Ovary (tissue), 9 donors: ENCODE data around the gene LHCGR. TPM values are rescaled to one million over a fixed set of nuclear protein-coding genes. Genes with fewer than 3 reads are reported as not detected.

Source experiments
- DNase-seq, 5 donors: peaks; one replicate each; pipeline ENCODE4 v3.0.0-alpha.2; 2019 to 2020
- H3K27ac ChIP-seq, 2 donors: fragments of 200-600 bp; one replicate each; pipeline versions ENCODE4 v1.5.1 to v1.8.0; 2019 to 2022
- H3K27me3 ChIP-seq: fragments of 200-600 bp; one replicate; pipeline ENCODE4 v1.8.0; 2022
- H3K36me3 ChIP-seq: fragments of 200-600 bp; sonication (generic); one replicate; pipeline ENCODE4 v1.5.1; 2019
- H3K4me1 ChIP-seq: one replicate; pipeline ENCODE4 v1.8.1; 2013; ENCODE audit warnings: mild to moderate bottlenecking, moderate library complexity; ENCODE audit not compliant: insufficient read depth
- H3K4me3 ChIP-seq: fragments of 200-600 bp; sonication (generic); one replicate; pipeline ENCODE4 v1.5.1; 2017
- H3K9me3 ChIP-seq, 2 donors: fragments of 200-600 bp in 1 of 2; sonication (generic) in 1 of 2; one replicate each; pipeline versions ENCODE4 v1.5.1 to v1.8.1; 2013 to 2019; ENCODE audit warnings: mild to moderate bottlenecking in 1 of 2, moderate library complexity in 1 of 2
- CTCF ChIP-seq, 3 donors: fragments of 450-650 bp in 2 of 3; fragments of 200-600 bp in 1 of 3; IDR thresholded peaks; one replicate each; pipeline versions ENCODE4 v1.5.1 to v1.8.0; 2016 to 2022; ENCODE audit warnings: antibody characterized with exemption in 3 of 3, mild to moderate bottlenecking in 1 of 3
- EP300 ChIP-seq: sonication (generic); formaldehyde crosslinking; IDR thresholded peaks from one replicate; pipeline ENCODE4 v1.6.1; 2017; ENCODE audit warnings: antibody characterized with exemption
- POLR2A ChIP-seq: fragments of 450-650 bp; IDR thresholded peaks from one replicate; pipeline ENCODE4 v1.6.1; 2017; ENCODE audit warnings: antibody characterized with exemption, mild to moderate bottlenecking, moderate library complexity
- WGBS, 3 donors: extraction: QIAGEN DNeasy Blood & Tissue Kit in 1 of 3; methylation state at CpG; one replicate each; pipeline versions ENCODE4 v1.1.5 to v1.1.7; 2013 to 2017; 5-methylcytosine and 5-hydroxymethylcytosine counted together
- intact Hi-C, 4 donors: fragments of 100-400 bp; cut with DNase I; formaldehyde crosslinking; loops; one replicate each; pipeline versions ENCODE4 v1.11.0 to v1.15.1; 2022 to 2023
- polyA plus RNA-seq, 2 donors: library from polyadenylated mRNA; stranded (reverse); fragments of 200-250 nt in 1 of 2; fragments of 350-450 nt in 1 of 2; fragmentation: Illumina TruSeq in 1 of 2; extraction: RNeasy Lipid Tissue Mini Kit (QIAGEN cat#74804) in 1 of 2; gene quantifications; one replicate each; pipeline ENCODE4 v1.2.3, GENCODE V29; 2013 to 2014
- total RNA-seq, 7 donors: library from RNA; depleted of rRNA in 2 of 7; stranded (reverse); fragments of >200 nt in 2 of 7; fragmentation: NEBNext Ultra II Directional in 3 of 7; extraction: Animal tissue kit (Norgen Biotek cat#: 25700) in 3 of 7; gene quantifications; one replicate each; pipeline versions ENCODE4 v1.1.0 to v1.2.4, GENCODE V29; 2016 to 2023
- donor health status: DM: no; HTN: no; CAD: no; lungs with moderate emphysema.
- donor health status: DM: no; HTN: no; CAD: no.
- donor health status: Bipolar disorder and iron deficiency.
- donor health status: DM: yes; HTN: yes; CAD: no.
- donor health status: DM: no; HTN: no; CAD: no.
- donor health status: DM: yes; HTN: yes; CAD: no.

LHCGR gene
- total and polyA plus RNA-seq, 9 donors, result 0.35 to 91.2 (median 1.7) TPM

- H3K27me3 ChIP-seq, result no peaks in the 10 kb centered on the region
- TF ChIP-seq POLR2A, result no peak
- TF ChIP-seq EP300, result no peak
- TF ChIP-seq CTCF (IDR thresholded peaks at IDR 0.05), result no peak
- no peak for DNase-seq
- intact Hi-C loops, result no loop called here
- no peak overlapping the region for H3K27ac ChIP-seq
- H3K4me3 ChIP-seq, result no peak overlapping the region
- no peaks in the 10 kb centered on the region for H3K36me3 ChIP-seq
- 57 to 65% (median 60%) methylated on average over 4 of the region's 4 CpGs for WGBS, 3 donors
- no peaks in the 10 kb centered on the region for H3K4me1 ChIP-seq
- no peaks in the 10 kb centered on the region for H3K9me3 ChIP-seq
Measured at GRCh38 chr2:48779019-48779716, 23.6 kb upstream of the LHCGR start.

GRCh38 chr2:48774251-48774650 is 18.7 kb upstream of the LHCGR start:
- H3K4me3 ChIP-seq, result no peak overlapping the region
- intact Hi-C loops, result no loop called here
- DNase-seq, result no peak
- no peaks in the 10 kb centered on the region for H3K27me3 ChIP-seq
- H3K9me3 ChIP-seq, result no peaks in the 10 kb centered on the region
- 85 to 91% (median 90%) methylated on average over 1 of the region's 1 CpG for WGBS, 3 donors
- H3K36me3 ChIP-seq, result no peaks in the 10 kb centered on the region
- H3K4me1 ChIP-seq, result no peaks in the 10 kb centered on the region
- TF ChIP-seq EP300 (no peak), POLR2A (no peak), CTCF (IDR thresholded peaks at IDR 0.05) (no peak)
- H3K27ac ChIP-seq, result no peak overlapping the region

- 86 to 90% (median 89%) methylated on average over 4 of the region's 4 CpGs for WGBS, 3 donors
- no peak overlapping the region for H3K27ac ChIP-seq
- DNase-seq, result no peak
- no peaks in the 10 kb centered on the region for H3K4me1 ChIP-seq
- H3K36me3 ChIP-seq, result no peaks in the 10 kb centered on the region
- intact Hi-C loops, result no loop called here
- TF ChIP-seq EP300 (no peak), POLR2A (no peak), CTCF (IDR thresholded peaks at IDR 0.05) (no peak)
- no peak overlapping the region for H3K4me3 ChIP-seq
- H3K9me3 ChIP-seq, result no peaks in the 10 kb centered on the region
- H3K27me3 ChIP-seq, result no peaks in the 10 kb centered on the region
Measured at GRCh38 chr2:48771241-48772014, 15.9 kb upstream of the LHCGR start.

GRCh38 chr2:48770181-48770580 is 14.7 kb upstream of the LHCGR start:
- no peak overlapping the region for H3K4me3 ChIP-seq
- TF ChIP-seq EP300, result no peak
- TF ChIP-seq CTCF (IDR thresholded peaks at IDR 0.05), result no peak
- TF ChIP-seq POLR2A, result no peak
- no peaks in the 10 kb centered on the region for H3K9me3 ChIP-seq
- H3K36me3 ChIP-seq, result no peaks in the 10 kb centered on the region
- no peaks in the 10 kb centered on the region for H3K27me3 ChIP-seq
- no peak overlapping the region for H3K27ac ChIP-seq
- intact Hi-C loops, result no loop called here
- DNase-seq, result no peak
- H3K4me1 ChIP-seq, result no peaks in the 10 kb centered on the region
- WGBS, 3 donors, result 91 to 100% (median 98%) methylated on average over 1 of the region's 1 CpG
